Vagina (tissue), 2 donors: Measurements from ENCODE around the gene NAA40.

ENCODE experiments used
- POLR2A ChIP-seq, 2 donors: fragments of 450-650 bp; IDR thresholded peaks; one replicate each; pipeline ENCODE4 v1.6.1; 2017; ENCODE audit warnings: antibody characterized with exemption in 2 of 2, mild to moderate bottlenecking in 2 of 2, moderate library complexity in 2 of 2
- POLR2AphosphoS5 ChIP-seq, 2 donors: sonication (generic); formaldehyde crosslinking; IDR thresholded peaks; one replicate each; pipeline ENCODE4 v1.9.0; 2017; ENCODE audit warnings: antibody characterized with exemption in 2 of 2, mild to moderate bottlenecking in 2 of 2, low read depth in 1 of 2; ENCODE audit not compliant: insufficient read depth in 1 of 2

- TF ChIP-seq POLR2A (IDR thresholded peaks at IDR 0.05) = no peak
- TF ChIP-seq POLR2AphosphoS5 (IDR thresholded peaks at IDR 0.05; ENCODE audit: insufficient read depth in 1 of 2, low read depth in 1 of 2) = no peak
These were observed 59.1 kb downstream of the NAA40 start for GRCh38 chr11:63997801-63998337.
